Right atrium auricular region (tissue), 2 donors: ENCODE measurements around the gene CDH13. TPM values are rescaled to one million over a fixed set of nuclear protein-coding genes. Genes with fewer than 3 reads are reported as not detected.
A peak's percentile ranks its signal among the peaks of the same experiment; 100 is the strongest.

ENCODE experiments used
- DNase-seq: peaks from one replicate; pipeline ENCODE4 v3.0.0-alpha.2; 2019; ENCODE audit warnings: low spot score
- H3K27ac ChIP-seq, 2 donors: fragments of 200-600 bp; sonication (generic); 1 replicate in 1 of 2; 2 replicates in 1 of 2; pipeline ENCODE4 v1.5.1; 2016 to 2019
- H3K27me3 ChIP-seq, 2 donors: fragments of 200-600 bp; sonication (generic); one replicate each; pipeline versions ENCODE4 v1.5.1 to v1.6.0; 2017 to 2019
- H3K36me3 ChIP-seq: fragments of 200-600 bp; sonication (generic); one replicate; pipeline ENCODE4 v1.5.1; 2016
- H3K4me1 ChIP-seq, 2 donors: fragments of 200-600 bp; sonication (generic); one replicate each; pipeline versions ENCODE4 v1.5.1 to v1.6.0; 2017 to 2019
- H3K4me3 ChIP-seq, 2 donors: fragments of 200-600 bp; sonication (generic); 1 replicate in 1 of 2; 2 replicates in 1 of 2; pipeline ENCODE4 v1.5.1; 2017 to 2019; ENCODE audit warnings: mild to moderate bottlenecking in 1 of 2, moderate library complexity in 1 of 2
- H3K9me3 ChIP-seq, 2 donors: fragments of 200-600 bp; sonication (generic); one replicate each; pipeline ENCODE4 v1.5.1; 2019
- CTCF ChIP-seq, 2 donors: fragments of 200-600 bp; sonication (generic); IDR thresholded peaks; one replicate each; pipeline ENCODE4 v1.5.1; 2019; ENCODE audit warnings: antibody characterized with exemption in 2 of 2
- total RNA-seq, 2 donors: library from RNA; depleted of rRNA; stranded (reverse); fragments of >200 nt; gene quantifications; one replicate each; pipeline ENCODE4 v1.1.0, GENCODE V29; 2016

The CDH13 gene
- total RNA-seq, 2 donors from 2014 or later = 75.4 to 85.9 TPM

GRCh38 chr16:82891424-82891823 lies 264.7 kb downstream of the CDH13 start:
- no peak for DNase-seq
- H3K9me3 ChIP-seq = no peaks in the 10 kb centered on the region
- no peak for TF ChIP-seq CTCF (IDR thresholded peaks at IDR 0.05)
- peaks cover 0 to 15% of the 10 kb centered on the region in 2 donors for H3K4me1 ChIP-seq
- H3K36me3 ChIP-seq = no peaks in the 10 kb centered on the region
- H3K4me3 ChIP-seq = no peak overlapping the region
- no peaks in the 10 kb centered on the region for H3K27me3 ChIP-seq
- H3K27ac ChIP-seq = peak overlapping the region in 1 of 2 donors; percentile 65

- H3K27me3 ChIP-seq = no peaks in the 10 kb centered on the region
- no peak overlapping the region for H3K4me3 ChIP-seq
- peaks cover 0 to 15% of the 10 kb centered on the region in 2 donors for H3K4me1 ChIP-seq
- no peaks in the 10 kb centered on the region for H3K36me3 ChIP-seq
- TF ChIP-seq CTCF (IDR thresholded peaks at IDR 0.05) = no peak
- DNase-seq = no peak
- no peaks in the 10 kb centered on the region for H3K9me3 ChIP-seq
- peak overlapping the region in 1 of 2 donors; percentile 65 for H3K27ac ChIP-seq
Observed at GRCh38 chr16:82891918-82892317, 265.1 kb downstream of the CDH13 start.

- no peak for TF ChIP-seq CTCF (IDR thresholded peaks at IDR 0.05)
- Histone ChIP-seq H3K4me1 (peaks cover 0 to 15% of the 10 kb centered on the region in 2 donors), H3K36me3 (no peaks in the 10 kb centered on the region), H3K9me3 (no peaks in the 10 kb centered on the region), H3K27me3 (no peaks in the 10 kb centered on the region), H3K4me3 (no peak overlapping the region), H3K27ac (peak overlapping the region in 1 of 2 donors; percentile 65)
- DNase-seq = no peak
Observed at GRCh38 chr16:82892324-82892723, 265.6 kb downstream of the CDH13 start.

- H3K36me3 ChIP-seq = no peaks in the 10 kb centered on the region
- no peak overlapping the region for H3K4me3 ChIP-seq
- DNase-seq = no peak
- TF ChIP-seq CTCF (IDR thresholded peaks at IDR 0.05) = no peak
- no peaks in the 10 kb centered on the region for H3K27me3 ChIP-seq
- H3K4me1 ChIP-seq = peaks cover 0 to 16% of the 10 kb centered on the region in 2 donors
- no peaks in the 10 kb centered on the region for H3K9me3 ChIP-seq
- H3K27ac ChIP-seq = no peak overlapping the region
Observed at GRCh38 chr16:82895843-82896242, 269.1 kb downstream of the CDH13 start.

GRCh38 chr16:82899006-82899405 lies 272.2 kb downstream of the CDH13 start:
- Histone ChIP-seq H3K27me3 (no peaks in the 10 kb centered on the region), H3K36me3 (no peaks in the 10 kb centered on the region), H3K9me3 (no peaks in the 10 kb centered on the region), H3K27ac (no peak overlapping the region), H3K4me3 (no peak overlapping the region), H3K4me1 (peaks cover 0 to 6% of the 10 kb centered on the region in 2 donors)
- no peak for TF ChIP-seq CTCF (IDR thresholded peaks at IDR 0.05)
- DNase-seq = no peak

- Histone ChIP-seq H3K4me3 (no peak overlapping the region), H3K36me3 (no peaks in the 10 kb centered on the region), H3K9me3 (no peaks in the 10 kb centered on the region), H3K27me3 (no peaks in the 10 kb centered on the region), H3K4me1 (peaks cover 0 to 6% of the 10 kb centered on the region in 2 donors), H3K27ac (peak overlapping the region in 1 of 2 donors; percentile 20)
- TF ChIP-seq CTCF (IDR thresholded peaks at IDR 0.05) = no peak
- DNase-seq = no peak
Observed at GRCh38 chr16:82899731-82900450, 273.1 kb downstream of the CDH13 start.
